Lung (tissue), 12 donors: ENCODE results near the gene SHC3. TPM values are rescaled to one million over a fixed set of nuclear protein-coding genes. Genes with fewer than 3 reads are reported as not detected.

Experiments
- ATAC-seq: fragments of 200-7000 bp; cut with Tn5 transposase; one replicate; pipeline ENCODE4 v1.9.1; 2020; ENCODE audit warnings: moderate number of reproducible peaks; ENCODE audit not compliant: insufficient read depth, low FRiP score
- DNase-seq, 3 donors: peaks; one replicate each; pipeline ENCODE4 v3.0.0-alpha.2; 2013 to 2017
- H3K27ac ChIP-seq, 2 donors: one replicate each; pipeline ENCODE4 v1.5.1; 2013; ENCODE audit warnings: mild to moderate bottlenecking in 2 of 2, moderate library complexity in 2 of 2, control low read depth in 1 of 2, inconsistent platforms in 1 of 2, low read depth in 1 of 2, low read length in 1 of 2
- H3K27me3 ChIP-seq, 3 donors: one replicate each; pipeline ENCODE4 v1.5.1; 2013; ENCODE audit warnings: low read length in 2 of 3; ENCODE audit not compliant: control insufficient read depth in 3 of 3, insufficient read depth in 3 of 3
- H3K36me3 ChIP-seq, 4 donors: one replicate each; pipeline ENCODE4 v1.5.1; 2013; ENCODE audit warnings: low read length in 4 of 4, mild to moderate bottlenecking in 1 of 4, moderate library complexity in 1 of 4; ENCODE audit not compliant: control insufficient read depth in 4 of 4, insufficient read depth in 4 of 4
- H3K4me1 ChIP-seq, 5 donors: one replicate each; pipeline ENCODE4 v1.5.1; 2013; ENCODE audit warnings: low read length in 5 of 5, mild to moderate bottlenecking in 2 of 5, moderate library complexity in 1 of 5; ENCODE audit not compliant: control insufficient read depth in 5 of 5, insufficient read depth in 5 of 5
- H3K4me3 ChIP-seq: one replicate; pipeline ENCODE4 v1.5.1; 2013; ENCODE audit warnings: mild to moderate bottlenecking, control low read depth, moderate library complexity
- H3K9ac ChIP-seq, 2 donors: one replicate each; pipeline ENCODE4 v1.5.1; 2013; ENCODE audit warnings: low read length in 2 of 2, control low read depth in 1 of 2; ENCODE audit not compliant: insufficient read depth in 1 of 2
- H3K9me3 ChIP-seq, 4 donors: one replicate each; pipeline ENCODE4 v1.5.1; 2013; ENCODE audit warnings: low read length in 3 of 4, mild to moderate bottlenecking in 1 of 4, moderate library complexity in 1 of 4; ENCODE audit not compliant: control insufficient read depth in 4 of 4, insufficient read depth in 3 of 4
- CTCF ChIP-seq: IDR thresholded peaks from 2 replicates; pipeline ENCODE4 v1.5.1; 2012; ENCODE audit warnings: mild to moderate bottlenecking; ENCODE audit errors: control extremely low read depth, extremely low read depth
- WGBS, 2 donors: extraction: QIAGEN DNeasy Blood & Tissue Kit; methylation state at CpG; one replicate each; pipeline ENCODE4 v1.1.7; 2013; 5-methylcytosine and 5-hydroxymethylcytosine counted together
- polyA plus RNA-seq, 2 donors: library from polyadenylated mRNA; stranded (reverse); fragments of 200-250 nt; gene quantifications; one replicate each; pipeline ENCODE4 v1.2.1, GENCODE V29; 2013
- total RNA-seq, 2 donors: library from RNA; depleted of rRNA in 1 of 2; stranded (reverse); fragments of >200 nt in 1 of 2; gene quantifications; one replicate each; pipeline ENCODE4 v1.2.1, GENCODE V29; 2014 to 2021
- donor health status: control.
- donor health status: control.
- donor health status: Bipolar disorder and iron deficiency.
- donor health status: healthy.
- donor health status: DM: yes; HTN: yes; CAD: no.

Gene SHC3
- total and polyA plus RNA-seq, 4 donors = 1.8 to 19.2 (median 4.0) TPM

- Histone ChIP-seq H3K4me1 (no peaks in the 10 kb centered on the region), H3K27me3 (no peaks in the 10 kb centered on the region), H3K36me3 (no peaks in the 10 kb centered on the region), H3K27ac (no peak overlapping the region), H3K9ac (no peak overlapping the region), H3K4me3 (no peak overlapping the region), H3K9me3 (no peaks in the 10 kb centered on the region)
- DNase-seq = no peak
- 79 to 92% methylated on average over 3 of the region's 3 CpGs for WGBS, 2 donors
- ATAC-seq = no peak
- no peak for TF ChIP-seq CTCF
Observed at GRCh38 chr9:89116805-89117192, 61.8 kb downstream of the SHC3 start.

GRCh38 chr9:89116064-89116804, 62.4 kb downstream of the SHC3 start:
- no peak for TF ChIP-seq CTCF
- DNase-seq = no peak
- Histone ChIP-seq H3K27ac (no peak overlapping the region), H3K27me3 (no peaks in the 10 kb centered on the region), H3K4me1 (no peaks in the 10 kb centered on the region), H3K36me3 (no peaks in the 10 kb centered on the region), H3K9ac (no peak overlapping the region), H3K4me3 (no peak overlapping the region), H3K9me3 (no peaks in the 10 kb centered on the region)
- ATAC-seq = no peak
- 84 to 86% methylated on average over 8 of the region's 8 CpGs for WGBS, 2 donors

GRCh38 chr9:89115426-89115825, 63.2 kb downstream of the SHC3 start:
- H3K27ac ChIP-seq = no peak overlapping the region
- H3K4me3 ChIP-seq = no peak overlapping the region
- no peak overlapping the region for H3K9ac ChIP-seq
- no peaks in the 10 kb centered on the region for H3K4me1 ChIP-seq
- no peak for TF ChIP-seq CTCF
- no peaks in the 10 kb centered on the region for H3K27me3 ChIP-seq
- peaks cover 0 to under 1% (median 0%) of the 10 kb centered on the region in 4 donors for H3K9me3 ChIP-seq
- DNase-seq (no peak), ATAC-seq (no peak)
- H3K36me3 ChIP-seq = peaks cover 0 to 3% (median 0%) of the 10 kb centered on the region in 4 donors
- WGBS, 2 donors = 93 to 95% methylated on average over 1 of the region's 1 CpG
